Measurements from ENCODE around the gene ZNF443.
"Not testable (repeated sequence)": the region's sequence is repeated elsewhere in the genome, so short reads cannot be mapped to it uniquely, and the experiment has no call there.

Gene ZNF443

GRCh38 chr19:12411893-12412292 is 28.9 kb downstream of the ZNF443 start:
- DNase-seq: no peak

- DNase-seq: peak; percentile 96
Observed at GRCh38 chr19:12400633-12401502, 40.0 kb downstream of the ZNF443 start, which contains the start of gene ZNF799. TSS of gene ZNF799 (minus strand) at chr19:12401271. CDS start at chr19:12401070, 201 bp downstream.

- peak; percentile 67 for DNase-seq
Observed at GRCh38 chr19:12399901-12400632, 40.8 kb downstream of the ZNF443 start.

GRCh38 chr19:12391148-12391547 is 49.7 kb downstream of the ZNF443 start:
- not testable (repeated sequence) for DNase-seq

- DNase-seq: not testable (repeated sequence)
Observed at GRCh38 chr19:12386365-12386764, 54.5 kb downstream of the ZNF443 start.

GRCh38 chr19:12380444-12380737 is 60.4 kb downstream of the ZNF443 start:
- no peak for DNase-seq

- DNase-seq: no peak
Observed at GRCh38 chr19:12379732-12380443, 60.9 kb downstream of the ZNF443 start.
